ENCODE measurements around the gene KDM6B.
"Not testable (repeated sequence)": the region's sequence is repeated elsewhere in the genome, so short reads cannot be mapped to it uniquely, and the experiment has no call there.

The KDM6B gene

GRCh38 chr17:7852919-7853690 lies 19.1 kb downstream of the KDM6B start:
- DNase-seq (ENCODE audit: low read depth) = no peak

- no peak for DNase-seq (ENCODE audit: low read depth)
Measured at GRCh38 chr17:7853691-7854038, 19.6 kb downstream of the KDM6B start.

GRCh38 chr17:7854078-7854777 lies 20.2 kb downstream of the KDM6B start:
- DNase-seq (ENCODE audit: low read depth) = no peak

GRCh38 chr17:7854851-7855659 lies 21.0 kb downstream of the KDM6B start, which contains the start of gene TMEM88:
TMEM88 (plus strand) TSS chr17:7855066; CDS start chr17:7855075, 9 bp downstream.
- DNase-seq (ENCODE audit: low read depth) = no peak

- no peak for DNase-seq (ENCODE audit: low read depth)
Measured at GRCh38 chr17:7855660-7856010, 21.6 kb downstream of the KDM6B start.

GRCh38 chr17:7856011-7856810 lies 22.2 kb downstream of the KDM6B start:
- DNase-seq (ENCODE audit: low read depth) = no peak

GRCh38 chr17:7856811-7857712 lies 23.0 kb downstream of the KDM6B start, which contains the start of gene NAA38:
NAA38 (minus strand) TSS chr17:7857559; CDS start chr17:7857463, 96 bp downstream.
- peak; percentile 86 for DNase-seq (ENCODE audit: low read depth)

GRCh38 chr17:7857713-7858521 lies 23.9 kb downstream of the KDM6B start, which contains the start of gene CYB5D1:
CYB5D1 (plus strand) TSS chr17:7858003; CDS start chr17:7858135, 132 bp downstream.
- peak; percentile 76 for DNase-seq (ENCODE audit: low read depth)

GRCh38 chr17:7858522-7858810 lies 24.4 kb downstream of the KDM6B start:
- DNase-seq (ENCODE audit: low read depth) = no peak

GRCh38 chr17:7859028-7859427 lies 25.0 kb downstream of the KDM6B start:
- DNase-seq (ENCODE audit: low read depth) = no peak

- no peak for DNase-seq (ENCODE audit: low read depth)
Measured at GRCh38 chr17:7862692-7863437, 28.8 kb downstream of the KDM6B start.

GRCh38 chr17:7864384-7864783 lies 30.4 kb downstream of the KDM6B start:
- not testable (repeated sequence) for DNase-seq (ENCODE audit: low read depth)

GRCh38 chr17:7864995-7865650 lies 31.1 kb downstream of the KDM6B start:
- no peak for DNase-seq (ENCODE audit: low read depth)

- no peak for DNase-seq (ENCODE audit: low read depth)
Measured at GRCh38 chr17:7867881-7868329, 33.9 kb downstream of the KDM6B start.

- no peak for DNase-seq (ENCODE audit: low read depth)
Measured at GRCh38 chr17:7873051-7873450, 39.0 kb downstream of the KDM6B start.

GRCh38 chr17:7875804-7876370 lies 41.9 kb downstream of the KDM6B start:
- DNase-seq (ENCODE audit: low read depth) = no peak

GRCh38 chr17:7878234-7878633 lies 44.2 kb downstream of the KDM6B start:
- DNase-seq (ENCODE audit: low read depth) = no peak

All from stimulated activated CD8-positive, alpha-beta memory T cell treated with anti-CD3 and anti-CD28 coated beads, Interleukin-4, amount 100 ng/mL, for 24 hours (primary cell).